Trophoblast cell (in vitro differentiated cells and primary cell): ENCODE measurements around the gene SUDS3.
A peak's percentile ranks its signal among the peaks of the same experiment; 100 is the strongest.

Experiments used
- DNase-seq, 2 donors: peaks; one replicate each; pipeline ENCODE4 v3.0.0-alpha.2; 2016
- H2AFZ ChIP-seq: 2 replicates; pipeline ENCODE4 v1.6.1; 2013; ENCODE audit warnings: low read length, moderate library complexity, mild to moderate bottlenecking; ENCODE audit not compliant: insufficient read depth, poor library complexity
- H2AK5ac ChIP-seq: 2 replicates; pipeline ENCODE4 v1.6.1; 2013; ENCODE audit warnings: mild to moderate bottlenecking, low read length
- H2BK120ac ChIP-seq: 2 replicates; pipeline ENCODE4 v1.6.1; 2013; ENCODE audit warnings: low read length, mild to moderate bottlenecking, moderate library complexity; ENCODE audit not compliant: insufficient read depth, poor library complexity
- H2BK12ac ChIP-seq: 2 replicates; pipeline ENCODE4 v1.6.1; 2013; ENCODE audit warnings: mild to moderate bottlenecking, low read length, moderate library complexity
- H2BK5ac ChIP-seq: 2 replicates; pipeline ENCODE4 v1.6.1; 2013; ENCODE audit warnings: low read length, low read depth, moderate library complexity, mild to moderate bottlenecking; ENCODE audit not compliant: poor library complexity
- H3K14ac ChIP-seq: 2 replicates; pipeline ENCODE4 v1.6.1; 2013; ENCODE audit warnings: mild to moderate bottlenecking, low read length
- H3K18ac ChIP-seq: 2 replicates; pipeline ENCODE4 v1.6.1; 2013; ENCODE audit warnings: mild to moderate bottlenecking, low read length
- H3K23ac ChIP-seq: 2 replicates; pipeline ENCODE4 v1.6.1; 2013; ENCODE audit warnings: low read length
- H3K27ac ChIP-seq: 2 replicates; pipeline ENCODE4 v1.5.1; 2013; ENCODE audit warnings: low read depth, mild to moderate bottlenecking, inconsistent platforms, low read length, moderate library complexity
- H3K27me3 ChIP-seq: 2 replicates; pipeline ENCODE4 v1.6.1; 2013; ENCODE audit warnings: inconsistent platforms, mild to moderate bottlenecking, low read length, moderate library complexity; ENCODE audit not compliant: insufficient read depth
- H3K36me3 ChIP-seq, 2 experiments: 1 replicate in 1 of 2; 2 replicates in 1 of 2; pipeline ENCODE4 v1.6.1; 2013; ENCODE audit warnings: low read length in 2 of 2, mild to moderate bottlenecking in 2 of 2, moderate library complexity in 1 of 2; ENCODE audit not compliant: insufficient read depth in 2 of 2, control insufficient read depth in 1 of 2
- H3K4ac ChIP-seq: 2 replicates; pipeline ENCODE4 v1.6.1; 2013; ENCODE audit warnings: low read depth, mild to moderate bottlenecking, low read length, moderate library complexity
- H3K4me1 ChIP-seq, 2 experiments: 1 replicate in 1 of 2; 2 replicates in 1 of 2; pipeline ENCODE4 v1.6.1; 2013; ENCODE audit warnings: low read length in 2 of 2, mild to moderate bottlenecking in 2 of 2, moderate library complexity in 1 of 2; ENCODE audit not compliant: insufficient read depth in 2 of 2, control insufficient read depth in 1 of 2
- H3K4me2 ChIP-seq: 2 replicates; pipeline ENCODE4 v1.6.1; 2013; ENCODE audit warnings: inconsistent platforms, mild to moderate bottlenecking, low read length, moderate library complexity
- H3K4me3 ChIP-seq: 2 replicates; pipeline ENCODE4 v1.5.1; 2013; ENCODE audit warnings: mild to moderate bottlenecking, low read depth, low read length, inconsistent platforms
- H3K79me1 ChIP-seq: one replicate; pipeline ENCODE4 v1.6.1; 2013; ENCODE audit warnings: low read length
- H3K79me2 ChIP-seq: 2 replicates; pipeline ENCODE4 v1.6.1; 2013; ENCODE audit warnings: low read length, mild to moderate bottlenecking; ENCODE audit not compliant: control insufficient read depth, insufficient read depth, poor library complexity
- H3K9ac ChIP-seq: 2 replicates; pipeline ENCODE4 v1.6.1; 2013; ENCODE audit warnings: mild to moderate bottlenecking, low read length
- H3K9me3 ChIP-seq: 2 replicates; pipeline ENCODE4 v1.6.1; 2013; ENCODE audit warnings: low read depth, mild to moderate bottlenecking, control low read depth, inconsistent platforms, low read length; ENCODE audit not compliant: insufficient read depth
- H4K12ac ChIP-seq: 2 replicates; pipeline ENCODE4 v1.6.1; 2013; ENCODE audit warnings: low read depth, mild to moderate bottlenecking, low read length, moderate library complexity
- H4K8ac ChIP-seq: 2 replicates; pipeline ENCODE4 v1.6.1; 2013; ENCODE audit warnings: low read depth, mild to moderate bottlenecking, low read length, moderate library complexity
- H4K91ac ChIP-seq: one replicate; pipeline ENCODE4 v1.6.1; 2013; ENCODE audit warnings: low read depth, mild to moderate bottlenecking, low read length, moderate library complexity
- WGBS: extraction: QIAGEN DNeasy Blood & Tissue Kit; methylation state at CpG from one replicate; pipeline ENCODE4 v1.1.7; 2013; ENCODE audit warnings: missing lambda C conversion rate; ENCODE audit not compliant: insufficient read length, insufficient coverage; ENCODE audit errors: extremely low coverage; 5-methylcytosine and 5-hydroxymethylcytosine counted together

SUDS3 gene

DNA sequence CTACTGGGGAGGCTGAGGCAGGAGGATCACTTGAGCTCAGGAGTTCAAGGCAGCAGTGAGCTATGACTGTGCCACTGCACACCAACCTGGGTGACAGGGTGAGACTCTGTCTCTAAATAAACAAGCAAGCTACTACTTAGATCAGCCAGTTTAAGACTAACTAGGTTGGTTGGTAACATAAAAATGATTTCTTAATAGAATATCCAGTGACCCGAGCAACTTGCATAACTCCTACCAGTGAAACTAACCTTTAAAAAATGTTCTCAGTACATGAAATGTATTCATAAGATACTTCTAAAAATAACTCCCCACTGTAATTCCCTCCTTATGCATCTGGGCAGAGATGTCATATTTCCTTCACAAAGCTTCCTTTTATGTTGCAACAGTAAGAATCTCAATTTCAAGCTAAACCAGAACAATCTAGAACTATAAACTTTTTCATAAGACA is 19.5 kb upstream of the SUDS3 start:
- no peak overlapping the region for H3K4ac ChIP-seq
- no peak overlapping the region for H3K23ac ChIP-seq
- H3K79me2 ChIP-seq: no peaks in the 10 kb centered on the region
- H4K12ac ChIP-seq: no peak overlapping the region
- H2AK5ac ChIP-seq: no peak overlapping the region
- H2AFZ ChIP-seq: no peak overlapping the region
- no peak overlapping the region for H2BK5ac ChIP-seq
- no peaks in the 10 kb centered on the region for H3K27me3 ChIP-seq
- peak; percentile 30 to 71 for DNase-seq
- no peak overlapping the region for H3K9ac ChIP-seq
- no CpG with 5 or more reads among the region's 1 CpG for WGBS
- H2BK120ac ChIP-seq: no peak overlapping the region
- H3K4me3 ChIP-seq: no peak overlapping the region
- H3K4me1 ChIP-seq: no peaks in the 10 kb centered on the region
- no peak overlapping the region for H3K27ac ChIP-seq
- no peak overlapping the region for H4K8ac ChIP-seq
- H2BK12ac ChIP-seq: no peak overlapping the region
- no peak overlapping the region for H3K14ac ChIP-seq
- no peaks in the 10 kb centered on the region for H3K36me3 ChIP-seq
- H3K79me1 ChIP-seq: no peaks in the 10 kb centered on the region
- H3K9me3 ChIP-seq: no peaks in the 10 kb centered on the region
- H3K18ac ChIP-seq: no peak overlapping the region
- H4K91ac ChIP-seq: no peak overlapping the region
- H3K4me2 ChIP-seq: no peak overlapping the region

- H3K9me3 ChIP-seq: no peaks in the 10 kb centered on the region
- no peak overlapping the region for H3K23ac ChIP-seq
- no peak overlapping the region for H2BK12ac ChIP-seq
- DNase-seq: peak in 1 of 2 donors; percentile 36
- no peak overlapping the region for H3K4me2 ChIP-seq
- no peak overlapping the region for H2BK120ac ChIP-seq
- no peaks in the 10 kb centered on the region for H3K79me2 ChIP-seq
- no peaks in the 10 kb centered on the region for H3K27me3 ChIP-seq
- H3K9ac ChIP-seq: no peak overlapping the region
- H3K4me3 ChIP-seq: no peak overlapping the region
- H3K14ac ChIP-seq: no peak overlapping the region
- no peak overlapping the region for H2AK5ac ChIP-seq
- H3K4ac ChIP-seq: no peak overlapping the region
- H3K36me3 ChIP-seq: no peaks in the 10 kb centered on the region
- no peak overlapping the region for H2AFZ ChIP-seq
- H3K18ac ChIP-seq: no peak overlapping the region
- no peaks in the 10 kb centered on the region for H3K79me1 ChIP-seq
- no peak overlapping the region for H3K27ac ChIP-seq
- no peak overlapping the region for H4K8ac ChIP-seq
- no peak overlapping the region for H4K91ac ChIP-seq
- H2BK5ac ChIP-seq: no peak overlapping the region
- no peak overlapping the region for H4K12ac ChIP-seq
- WGBS: no CpG with 5 or more reads among the region's 7 CpGs
- no peaks in the 10 kb centered on the region for H3K4me1 ChIP-seq
These were observed 18.9 kb upstream of the SUDS3 start for GRCh38 chr12:118357257-118358007.

DNA sequence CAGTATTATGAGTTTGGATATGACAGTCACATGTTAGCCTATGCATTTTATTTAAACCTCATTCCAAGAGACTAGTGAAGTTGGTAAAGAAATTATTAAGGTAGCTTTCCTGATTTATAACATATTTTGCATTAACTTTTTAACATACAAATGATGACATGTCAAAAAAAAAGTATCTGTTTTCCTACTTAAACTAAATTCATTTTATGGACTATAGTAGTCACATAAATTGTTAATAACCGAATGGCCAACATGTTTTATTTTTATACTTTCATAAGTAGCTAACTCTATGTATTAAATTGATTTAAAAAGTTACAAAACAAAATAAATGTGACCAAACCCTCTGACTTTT is 18.4 kb upstream of the SUDS3 start:
- H2AK5ac ChIP-seq: no peak overlapping the region
- H4K8ac ChIP-seq: no peak overlapping the region
- H3K4me3 ChIP-seq: no peak overlapping the region
- H3K79me1 ChIP-seq: no peaks in the 10 kb centered on the region
- no peak overlapping the region for H4K91ac ChIP-seq
- no peak overlapping the region for H2BK120ac ChIP-seq
- H3K9me3 ChIP-seq: no peaks in the 10 kb centered on the region
- H3K36me3 ChIP-seq: no peaks in the 10 kb centered on the region
- H3K27ac ChIP-seq: no peak overlapping the region
- no peaks in the 10 kb centered on the region for H3K79me2 ChIP-seq
- H3K27me3 ChIP-seq: no peaks in the 10 kb centered on the region
- H3K23ac ChIP-seq: no peak overlapping the region
- no peaks in the 10 kb centered on the region for H3K4me1 ChIP-seq
- no peak overlapping the region for H3K18ac ChIP-seq
- no peak for DNase-seq
- H2BK5ac ChIP-seq: no peak overlapping the region
- no peak overlapping the region for H4K12ac ChIP-seq
- no peak overlapping the region for H2AFZ ChIP-seq
- H3K4ac ChIP-seq: no peak overlapping the region
- WGBS: no CpG with 5 or more reads among the region's 1 CpG
- H3K14ac ChIP-seq: no peak overlapping the region
- H3K4me2 ChIP-seq: no peak overlapping the region
- H2BK12ac ChIP-seq: no peak overlapping the region
- no peak overlapping the region for H3K9ac ChIP-seq

GRCh38 chr12:118358612-118359540 is 17.5 kb upstream of the SUDS3 start:
- no peak overlapping the region for H3K27ac ChIP-seq
- H4K12ac ChIP-seq: no peak overlapping the region
- no peaks in the 10 kb centered on the region for H3K79me2 ChIP-seq
- no peak overlapping the region for H2AFZ ChIP-seq
- H3K4me3 ChIP-seq: no peak overlapping the region
- H3K79me1 ChIP-seq: no peaks in the 10 kb centered on the region
- H3K18ac ChIP-seq: no peak overlapping the region
- H4K8ac ChIP-seq: no peak overlapping the region
- no peak overlapping the region for H2BK12ac ChIP-seq
- H2AK5ac ChIP-seq: no peak overlapping the region
- no peak overlapping the region for H3K4me2 ChIP-seq
- no peak overlapping the region for H4K91ac ChIP-seq
- H3K9me3 ChIP-seq: no peaks in the 10 kb centered on the region
- no peaks in the 10 kb centered on the region for H3K27me3 ChIP-seq
- H3K4me1 ChIP-seq: no peaks in the 10 kb centered on the region
- peak in 1 of 2 donors; percentile 17 for DNase-seq
- H3K9ac ChIP-seq: no peak overlapping the region
- no peaks in the 10 kb centered on the region for H3K36me3 ChIP-seq
- no peak overlapping the region for H2BK5ac ChIP-seq
- H2BK120ac ChIP-seq: no peak overlapping the region
- no CpG with 5 or more reads among the region's 7 CpGs for WGBS
- H3K4ac ChIP-seq: no peak overlapping the region
- no peak overlapping the region for H3K23ac ChIP-seq
- H3K14ac ChIP-seq: no peak overlapping the region
